MG63 (cell line): Measurements from ENCODE around the gene SLC19A1. TPM values are rescaled to one million over a fixed set of nuclear protein-coding genes. Genes with fewer than 3 reads are reported as not detected.

ENCODE experiments used
- DNase-seq: peaks from one replicate; pipeline ENCODE4 v3.0.0-alpha.2; 2020
- H3K27me3 ChIP-seq: fragments of 250-450 bp; sonication (Bioruptor Pico); 2 replicates; pipeline ENCODE4 v1.5.1; 2020; ENCODE audit warnings: mild to moderate bottlenecking, moderate library complexity
- H3K36me3 ChIP-seq: fragments of 250-450 bp; sonication (Bioruptor Pico); 2 replicates; pipeline ENCODE4 v1.5.1; 2020; ENCODE audit warnings: mild to moderate bottlenecking, moderate library complexity
- H3K4me3 ChIP-seq: fragments of 250-450 bp; sonication (Bioruptor Pico); 2 replicates; pipeline ENCODE4 v1.5.1; 2020; ENCODE audit warnings: mild to moderate bottlenecking, moderate library complexity
- H3K9me3 ChIP-seq: fragments of 250-450 bp; sonication (Bioruptor Pico); 2 replicates; pipeline ENCODE4 v1.5.1; 2020; ENCODE audit warnings: mild to moderate bottlenecking, moderate library complexity
- total RNA-seq: library from RNA; depleted of rRNA; stranded (reverse); fragments of >200 nt; shearing (Covaris generic); gene quantifications from 2 replicates; pipeline ENCODE4 v1.2.3, GENCODE V29; 2014; ENCODE audit warnings: low replicate concordance

The SLC19A1 gene
- total RNA-seq, 1 experiment from 2014 or later: 26.7 TPM

DNA sequence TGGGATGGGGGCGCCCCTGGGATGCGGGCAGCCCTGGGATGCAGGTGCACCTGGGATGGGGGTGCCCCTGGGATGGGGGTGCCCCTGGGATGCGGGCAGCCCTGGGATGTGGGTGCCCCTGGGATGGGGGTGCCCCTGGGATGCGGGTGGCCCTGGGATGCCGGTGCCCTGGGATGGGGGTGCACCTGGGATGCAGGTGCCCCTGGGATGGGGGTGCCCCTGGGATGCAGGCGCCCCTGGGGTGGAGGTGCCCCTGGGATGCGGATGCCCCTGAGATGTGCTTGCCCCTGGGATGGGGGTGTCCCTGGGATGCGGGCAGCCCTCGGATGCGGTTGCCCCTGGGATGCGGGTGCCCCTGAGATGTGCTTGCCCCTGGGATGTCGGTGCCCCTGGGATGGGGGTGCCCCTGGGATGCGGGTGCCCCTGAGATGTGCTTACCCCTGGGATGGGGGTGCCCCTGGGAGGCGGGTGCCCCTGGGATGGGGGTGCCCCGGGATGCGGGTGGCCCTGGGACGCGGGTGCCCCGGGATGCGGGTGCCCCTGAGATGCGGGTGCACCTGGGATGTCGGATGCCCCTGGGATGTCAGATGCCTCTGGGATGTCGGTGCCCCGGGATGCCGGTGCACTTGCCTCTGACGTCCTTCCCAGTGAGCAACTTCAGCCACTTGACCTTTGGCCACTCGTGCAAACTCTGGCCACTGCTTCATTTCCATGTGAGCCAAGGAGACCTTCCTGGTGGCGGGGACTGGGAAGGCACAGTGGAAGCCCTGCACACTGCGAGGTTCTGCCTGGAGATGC, 37.3 kb upstream of the SLC19A1 start:
- no peak overlapping the region for H3K4me3 ChIP-seq
- peaks cover 5% of the 10 kb centered on the region for H3K9me3 ChIP-seq
- DNase-seq: no peak
- H3K36me3 ChIP-seq: no peaks in the 10 kb centered on the region
- peaks cover 12% of the 10 kb centered on the region for H3K27me3 ChIP-seq

DNA sequence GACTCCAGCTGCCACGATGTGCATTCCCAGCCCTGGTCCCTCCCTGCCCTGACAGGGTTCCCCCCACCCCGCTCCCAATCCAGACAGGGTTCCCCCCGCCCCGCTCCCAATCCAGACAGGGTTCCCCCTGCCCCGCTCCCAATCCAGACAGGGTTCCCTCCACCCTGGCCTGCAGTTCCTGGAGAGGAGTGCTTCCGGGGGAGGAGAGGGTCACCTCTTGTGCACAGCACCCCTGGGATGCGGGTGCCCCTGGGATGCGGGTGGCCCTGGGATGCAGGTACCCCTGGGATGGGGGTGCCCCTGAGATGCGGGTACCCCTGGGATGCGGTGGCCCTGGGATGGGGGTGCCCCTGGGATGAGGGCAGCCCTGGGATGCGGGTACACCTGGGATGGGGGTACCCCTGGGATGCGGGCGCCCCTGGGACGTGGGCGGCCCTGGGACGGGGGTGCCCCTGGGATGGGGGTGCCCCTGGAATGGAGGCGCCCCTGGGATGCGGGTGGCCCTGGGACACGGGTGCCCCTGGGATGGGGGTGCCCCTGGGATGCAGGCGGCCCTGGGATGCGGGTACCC, 36.7 kb upstream of the SLC19A1 start:
- no peak for DNase-seq
- Histone ChIP-seq H3K27me3 (peaks cover 12% of the 10 kb centered on the region; the same call in 1 of the 2 replicates), H3K9me3 (peaks cover 5% of the 10 kb centered on the region), H3K4me3 (no peak overlapping the region), H3K36me3 (no peaks in the 10 kb centered on the region)

DNA sequence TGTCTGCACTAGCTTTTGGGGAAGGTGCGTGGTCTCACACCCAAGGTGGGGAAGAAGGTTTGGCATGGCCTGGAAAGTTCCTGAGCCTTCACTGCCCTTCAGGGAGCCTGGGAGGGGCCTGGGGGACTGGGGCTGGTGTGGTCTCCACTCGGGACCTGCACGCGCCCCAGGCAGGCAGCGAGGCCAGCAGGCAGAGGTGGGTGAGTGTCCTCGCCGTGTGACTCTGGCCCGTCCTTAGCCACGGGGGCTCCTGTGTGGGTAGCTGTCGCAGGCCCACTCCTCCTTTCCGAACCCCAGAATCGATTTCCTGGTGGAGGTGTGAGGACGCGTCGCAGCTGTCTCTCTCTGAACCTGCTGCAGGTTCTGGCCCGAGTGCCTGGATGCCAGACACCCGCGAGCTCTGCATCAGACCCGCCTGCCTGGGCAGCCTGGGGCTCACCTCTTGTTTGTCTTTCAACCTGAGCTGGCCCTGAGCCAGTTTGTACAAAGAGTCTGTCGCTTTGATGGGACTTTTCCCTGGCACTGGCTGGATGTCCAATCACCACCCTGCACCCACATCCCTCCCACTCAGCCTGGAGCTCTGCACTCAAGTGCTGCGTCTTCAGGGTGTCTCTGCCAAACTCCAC, 36.0 kb upstream of the SLC19A1 start:
- peaks cover 10% of the 10 kb centered on the region; the same call in 1 of the 2 replicates for H3K27me3 ChIP-seq
- H3K9me3 ChIP-seq: peaks cover 3% of the 10 kb centered on the region
- no peak overlapping the region for H3K4me3 ChIP-seq
- H3K36me3 ChIP-seq: no peaks in the 10 kb centered on the region
- DNase-seq: no peak

DNA sequence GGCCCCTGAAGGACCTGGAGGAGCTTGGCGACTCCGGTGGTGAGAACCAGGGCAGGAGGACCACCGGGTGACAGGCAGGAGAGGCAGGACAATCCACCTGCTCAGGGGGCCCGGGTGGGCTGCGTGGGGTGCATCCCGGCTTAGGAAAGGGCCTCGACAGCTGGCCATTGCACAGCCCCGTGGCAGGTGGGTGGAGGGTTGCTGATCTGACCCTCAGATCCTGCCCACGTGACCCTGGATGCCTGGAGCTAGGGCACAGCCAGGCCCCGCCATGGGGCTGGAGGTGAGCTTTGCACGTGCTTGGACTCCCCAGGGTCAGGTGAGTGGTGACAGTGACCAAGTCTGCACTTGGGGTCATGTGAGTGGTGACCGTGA, 35.5 kb upstream of the SLC19A1 start:
- H3K9me3 ChIP-seq: no peaks in the 10 kb centered on the region; the same call in 1 of the 2 replicates
- no peak overlapping the region for H3K4me3 ChIP-seq
- peaks cover 6% of the 10 kb centered on the region; the same call in 1 of the 2 replicates for H3K27me3 ChIP-seq
- no peak for DNase-seq
- no peaks in the 10 kb centered on the region for H3K36me3 ChIP-seq

DNA sequence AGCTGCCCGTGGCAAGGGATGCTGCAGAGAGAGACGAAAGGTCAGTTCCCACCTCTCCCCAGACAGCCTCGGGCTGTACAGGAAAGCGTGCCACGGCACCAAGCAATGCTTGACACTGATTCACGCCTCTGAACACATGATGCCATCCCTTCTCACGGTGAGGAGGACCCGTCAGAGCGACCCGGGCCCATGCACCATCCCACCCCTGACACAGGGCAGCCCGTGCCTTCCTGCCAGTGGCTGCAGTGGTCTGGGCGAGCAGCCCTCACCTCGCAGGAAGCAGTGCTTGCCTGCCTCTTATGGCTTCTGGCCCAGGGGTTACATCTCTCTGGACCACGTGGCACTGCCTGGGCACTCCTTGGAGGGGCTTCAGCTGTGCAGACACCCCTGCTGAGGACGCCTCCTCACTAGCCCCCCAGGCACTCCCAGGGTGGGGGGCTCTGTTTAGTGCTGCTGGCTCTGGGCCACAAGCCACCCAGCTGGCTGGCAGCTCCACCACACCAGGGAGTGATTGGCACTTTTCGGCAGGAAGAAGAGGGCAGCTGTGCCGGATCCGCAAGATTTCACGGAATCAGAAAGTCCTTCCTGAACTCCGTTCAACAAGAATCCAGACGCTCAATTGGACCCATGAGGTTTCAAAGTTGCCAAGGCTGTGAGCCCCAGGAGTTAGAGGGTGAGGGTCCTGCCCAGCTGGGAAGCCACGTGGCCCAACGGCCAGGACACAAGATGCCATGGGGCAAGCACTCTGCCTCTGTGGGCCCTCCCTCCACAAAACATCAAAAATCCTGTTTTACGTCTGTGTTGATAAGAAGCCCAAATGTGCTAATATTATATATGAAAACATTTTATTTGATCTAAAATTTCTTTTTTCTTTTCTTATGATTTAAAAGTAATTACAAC, 34.8 kb upstream of the SLC19A1 start:
- no peaks in the 10 kb centered on the region for H3K9me3 ChIP-seq
- H3K4me3 ChIP-seq: no peak overlapping the region
- no peaks in the 10 kb centered on the region for H3K27me3 ChIP-seq
- DNase-seq: no peak
- no peaks in the 10 kb centered on the region for H3K36me3 ChIP-seq

DNA sequence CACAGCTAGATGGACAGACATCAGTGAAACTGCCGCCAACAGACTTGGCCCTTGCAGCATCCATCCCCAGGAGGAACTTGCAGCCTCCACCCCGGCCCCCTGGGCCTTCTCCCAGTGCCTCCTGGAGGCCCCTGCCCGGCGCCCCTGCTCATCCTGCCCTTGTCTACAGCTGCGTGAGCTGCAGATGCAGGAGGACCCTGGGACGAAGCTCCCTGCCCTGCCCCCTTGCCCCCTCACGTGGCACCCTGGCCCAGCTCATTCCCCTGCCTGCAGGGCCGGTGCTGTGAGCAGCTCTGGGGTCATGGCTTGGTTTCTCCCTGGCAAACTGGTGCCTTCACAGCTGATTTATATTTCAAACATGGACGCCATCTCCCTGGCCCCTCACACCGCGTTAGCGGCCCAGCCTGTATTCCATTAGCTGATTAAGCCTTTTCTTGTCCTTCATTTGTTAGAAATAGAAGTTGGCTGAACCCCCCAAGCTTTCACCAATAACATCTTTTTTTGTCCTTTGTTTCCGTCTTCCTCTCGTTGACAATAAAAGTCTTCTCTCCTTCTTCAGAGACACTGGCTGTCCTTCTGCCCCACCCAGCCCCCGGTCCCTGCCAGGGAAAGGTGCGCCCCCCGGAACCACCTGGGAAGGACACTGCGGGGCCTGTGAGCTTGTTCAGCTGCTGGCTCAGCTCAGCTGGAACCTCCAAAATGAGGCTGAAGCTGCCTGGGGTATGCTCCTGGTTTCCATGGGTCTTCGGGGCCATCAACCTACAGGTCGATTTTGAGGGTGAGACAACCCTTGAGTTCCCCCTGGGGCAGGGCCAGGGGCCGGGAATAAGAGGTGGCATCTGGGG, 34.0 kb upstream of the SLC19A1 start:
- no peaks in the 10 kb centered on the region for H3K27me3 ChIP-seq
- H3K4me3 ChIP-seq: no peak overlapping the region
- DNase-seq: no peak
- no peaks in the 10 kb centered on the region for H3K36me3 ChIP-seq
- H3K9me3 ChIP-seq: no peaks in the 10 kb centered on the region

DNA sequence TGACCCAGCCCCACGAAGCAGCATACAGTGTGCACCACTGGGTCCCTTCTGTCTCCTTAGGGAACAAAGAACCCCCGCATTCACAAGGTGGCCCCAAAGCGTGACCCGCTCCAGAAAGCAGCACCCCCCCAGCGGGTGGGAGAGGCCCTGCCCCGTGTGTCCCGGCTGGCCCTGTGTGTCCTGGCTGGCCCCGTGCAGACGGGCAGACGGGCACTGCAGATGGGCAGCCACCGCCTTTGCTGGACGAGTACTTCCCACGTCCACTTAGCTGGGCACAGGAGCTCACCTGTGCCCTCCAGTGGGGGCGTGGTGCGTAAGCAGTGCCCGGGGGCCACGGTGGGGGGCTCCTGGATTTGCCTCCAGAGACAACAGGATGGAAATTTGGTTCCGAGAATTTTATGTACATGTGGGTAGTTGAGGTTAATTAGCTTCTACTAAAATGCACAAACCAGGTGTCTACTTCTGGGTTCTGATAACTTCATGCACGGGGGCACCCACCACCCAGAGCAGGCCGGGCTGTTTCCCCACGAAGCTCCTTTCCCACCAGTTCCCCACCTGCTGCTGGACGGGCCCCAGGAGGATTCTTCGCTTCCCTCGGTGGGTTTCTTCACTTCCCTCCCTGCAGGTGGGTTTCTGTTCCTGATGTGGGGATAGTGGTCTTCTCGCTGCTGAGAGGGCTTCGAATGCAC, 33.2 kb upstream of the SLC19A1 start:
- no peak for DNase-seq
- no peaks in the 10 kb centered on the region for H3K27me3 ChIP-seq
- no peaks in the 10 kb centered on the region for H3K9me3 ChIP-seq
- H3K36me3 ChIP-seq: no peaks in the 10 kb centered on the region
- H3K4me3 ChIP-seq: no peak overlapping the region

DNA sequence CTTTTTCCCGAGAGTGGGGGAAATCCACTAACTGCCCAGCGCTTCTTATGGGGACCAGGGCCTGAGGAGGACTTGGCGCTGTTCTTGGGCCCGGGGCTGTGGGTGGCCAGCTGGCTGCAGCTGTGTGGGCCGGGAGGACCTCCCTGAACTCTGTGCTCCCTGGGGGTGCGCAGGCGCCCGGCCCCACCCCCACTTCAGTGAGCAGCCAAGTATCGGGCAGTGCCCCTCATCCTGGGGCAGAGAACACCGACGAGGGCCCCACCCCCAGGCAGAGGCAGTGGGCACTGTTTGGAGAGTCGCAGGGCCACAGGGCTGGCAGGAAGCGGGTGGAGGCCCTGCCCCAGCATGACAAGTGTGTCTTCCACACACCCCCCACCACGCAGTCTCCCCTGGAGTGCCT, 32.5 kb upstream of the SLC19A1 start:
- no peak for DNase-seq
- Histone ChIP-seq H3K27me3 (no peaks in the 10 kb centered on the region), H3K9me3 (no peaks in the 10 kb centered on the region), H3K36me3 (no peaks in the 10 kb centered on the region), H3K4me3 (no peak overlapping the region)

DNA sequence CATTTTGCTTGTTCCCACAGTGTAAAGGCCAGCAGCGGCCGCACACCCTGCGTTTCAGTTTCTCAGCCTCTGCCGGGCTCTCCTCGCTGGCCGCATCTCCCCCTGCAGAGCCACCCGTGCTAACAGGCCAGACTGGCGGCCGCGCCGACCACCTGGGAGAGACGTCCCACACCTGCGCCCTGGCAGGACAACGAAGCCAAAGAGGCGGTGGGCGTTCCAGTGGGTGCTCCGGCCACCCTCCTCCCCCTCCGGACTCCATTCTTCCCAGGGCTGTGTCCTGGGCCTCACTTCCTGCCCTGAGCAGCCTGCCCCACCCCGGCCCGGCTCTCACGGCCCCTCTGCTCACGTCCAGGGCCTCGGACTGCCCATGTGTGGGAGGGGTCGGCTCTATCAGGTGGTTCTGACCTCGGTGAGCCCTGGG, 31.9 kb upstream of the SLC19A1 start:
- H3K9me3 ChIP-seq: no peaks in the 10 kb centered on the region
- H3K36me3 ChIP-seq: no peaks in the 10 kb centered on the region
- no peak overlapping the region for H3K4me3 ChIP-seq
- no peak for DNase-seq
- no peaks in the 10 kb centered on the region for H3K27me3 ChIP-seq

DNA sequence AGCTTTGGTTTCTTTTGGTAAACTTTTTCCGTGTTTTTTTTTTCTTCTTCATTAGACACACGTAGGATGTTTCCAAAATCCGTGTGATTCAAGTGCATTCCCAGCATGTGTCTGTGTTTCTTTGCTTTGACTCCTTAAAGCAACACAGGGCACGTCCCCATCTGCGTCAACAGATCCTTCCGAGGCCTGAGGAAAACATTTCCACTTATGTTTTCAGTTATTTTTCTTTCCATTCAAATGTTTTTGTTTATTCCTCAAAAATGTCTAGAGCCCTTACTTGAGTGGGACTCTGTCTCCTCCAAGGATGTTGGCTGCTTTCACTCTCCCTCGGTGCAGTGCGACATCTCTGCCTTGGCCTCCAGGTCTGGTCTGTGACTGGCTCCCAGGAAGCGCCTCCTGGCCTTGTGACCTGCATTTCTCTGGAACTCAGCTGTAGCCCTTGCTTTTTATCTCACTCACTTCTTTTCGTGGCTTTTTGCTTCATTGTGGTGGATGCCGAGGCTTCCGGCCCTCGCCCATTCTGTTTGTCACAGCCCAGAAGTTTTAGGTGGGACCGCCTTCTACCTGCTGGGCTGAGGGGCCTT, 31.3 kb upstream of the SLC19A1 start:
- DNase-seq: no peak
- H3K36me3 ChIP-seq: no peaks in the 10 kb centered on the region
- H3K27me3 ChIP-seq: peaks cover under 1% of the 10 kb centered on the region; the same call in 1 of the 2 replicates
- no peaks in the 10 kb centered on the region for H3K9me3 ChIP-seq
- no peak overlapping the region for H3K4me3 ChIP-seq

DNA sequence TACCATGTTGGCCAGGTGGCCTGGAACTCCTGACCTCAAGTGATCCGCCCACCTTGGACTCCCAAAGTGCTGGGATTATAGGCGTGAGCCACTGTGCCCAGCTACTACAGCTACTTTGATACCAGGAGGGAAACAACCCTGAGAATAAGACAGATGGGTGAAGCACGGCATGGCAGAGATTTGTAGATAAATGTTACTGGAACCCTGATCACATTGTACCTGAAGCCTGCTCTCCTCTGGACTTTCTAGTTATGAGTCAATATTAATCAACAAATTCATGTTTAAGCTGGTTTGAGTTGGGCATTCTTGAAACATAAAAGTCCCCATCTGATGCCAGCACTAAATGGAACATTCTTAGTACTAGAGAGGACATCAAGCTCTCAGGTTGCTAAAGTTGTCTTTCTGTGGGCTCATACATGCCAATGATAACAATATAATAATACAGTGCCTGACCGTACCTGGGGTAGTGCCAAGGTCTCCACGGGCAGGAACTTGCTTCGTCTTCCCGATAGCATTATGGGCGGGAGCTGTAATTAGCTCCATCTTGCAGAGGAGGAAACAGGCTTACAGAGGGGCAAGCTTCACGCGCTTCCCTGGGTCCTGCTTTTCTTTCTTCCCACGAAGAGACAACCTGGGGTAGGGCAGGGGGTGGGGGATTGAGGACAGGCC, 30.7 kb upstream of the SLC19A1 start:
- Histone ChIP-seq H3K9me3 (no peaks in the 10 kb centered on the region), H3K4me3 (no peak overlapping the region), H3K36me3 (no peaks in the 10 kb centered on the region), H3K27me3 (peaks cover 6% of the 10 kb centered on the region; the same call in 1 of the 2 replicates)
- DNase-seq: no peak

DNA sequence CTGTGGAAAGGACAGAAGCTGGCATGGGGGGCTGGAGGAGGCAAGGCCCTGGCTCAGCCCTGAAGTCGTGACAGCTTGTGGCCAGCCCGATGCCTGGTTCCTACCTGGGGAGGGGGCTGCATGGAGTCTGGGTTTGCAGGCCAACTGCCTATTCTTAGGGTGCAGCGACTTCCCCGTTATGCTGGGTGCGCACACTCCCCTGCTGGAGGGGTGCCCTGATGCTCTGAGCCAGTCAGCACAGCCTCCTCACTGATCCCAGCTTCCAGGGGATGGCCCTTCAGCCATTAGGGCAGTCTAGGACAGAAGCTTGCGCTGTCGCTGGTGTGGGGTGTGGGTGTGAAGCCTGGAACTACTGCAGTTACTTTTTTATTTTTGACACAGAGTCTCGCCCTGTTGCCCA, 30.0 kb upstream of the SLC19A1 start:
- no peak overlapping the region for H3K4me3 ChIP-seq
- H3K9me3 ChIP-seq: no peaks in the 10 kb centered on the region
- peaks cover 11% of the 10 kb centered on the region; the same call in 1 of the 2 replicates for H3K27me3 ChIP-seq
- no peaks in the 10 kb centered on the region for H3K36me3 ChIP-seq
- DNase-seq: no peak

DNA sequence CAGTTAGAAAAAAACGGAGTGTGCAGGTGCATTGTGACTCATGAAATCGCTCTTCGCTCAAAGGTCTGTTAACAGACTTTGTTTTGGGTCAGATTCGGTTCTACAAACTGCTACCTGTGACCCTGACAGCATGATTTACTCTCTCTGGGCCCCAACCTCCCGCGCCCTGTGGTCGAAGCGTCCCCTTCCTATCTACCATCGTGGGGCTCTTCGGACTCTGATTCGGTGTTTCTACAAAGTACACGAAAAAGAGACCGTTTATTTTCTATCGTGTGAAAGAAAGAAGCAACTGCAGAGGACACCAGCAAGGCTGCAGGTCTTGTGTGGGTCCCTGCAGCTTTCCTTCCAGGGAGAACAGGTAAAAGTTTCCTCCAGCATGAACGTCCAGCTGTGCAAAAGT, 29.4 kb upstream of the SLC19A1 start:
- Histone ChIP-seq H3K27me3 (peaks cover 11% of the 10 kb centered on the region; the same call in 1 of the 2 replicates), H3K4me3 (no peak overlapping the region)

DNA sequence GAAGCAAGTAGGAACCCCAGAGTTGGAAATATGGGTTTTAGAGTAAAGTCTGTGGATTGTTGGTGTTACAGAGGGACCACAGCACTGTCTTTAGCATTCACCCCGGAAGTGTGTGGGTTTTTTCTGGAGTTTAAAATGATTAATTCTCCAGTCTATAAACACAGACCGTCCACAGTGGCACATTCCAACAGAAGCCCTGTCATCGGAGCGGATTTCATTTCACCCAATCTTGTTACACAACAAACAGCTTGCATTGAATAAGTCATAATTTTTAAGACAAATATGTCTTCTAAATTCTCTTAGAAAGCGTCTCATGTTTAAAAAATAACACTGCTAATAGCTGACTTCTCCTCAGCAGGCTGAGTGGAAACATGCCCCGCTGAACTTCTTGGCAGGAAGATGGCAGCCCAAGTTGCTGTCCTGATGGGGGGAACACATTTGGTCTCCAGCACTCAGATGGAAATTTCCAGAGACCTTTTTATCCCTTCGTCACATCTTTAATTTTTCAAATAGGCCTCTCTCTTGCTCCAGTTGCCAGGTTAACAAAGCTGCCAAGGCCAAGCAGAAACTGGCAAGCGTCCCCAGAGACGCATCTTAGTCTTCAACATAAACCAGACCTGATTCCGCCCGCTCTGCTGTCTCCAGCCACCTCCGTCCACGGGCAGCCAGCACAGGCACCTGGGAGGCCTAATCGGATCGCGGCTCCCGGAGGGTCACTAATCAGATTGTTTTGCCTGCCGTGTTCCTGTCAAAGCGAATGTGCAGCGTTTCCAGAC, 28.8 kb upstream of the SLC19A1 start:
- H3K36me3 ChIP-seq: no peaks in the 10 kb centered on the region
- peaks cover 11% of the 10 kb centered on the region; the same call in 1 of the 2 replicates for H3K27me3 ChIP-seq
- DNase-seq: no peak
- no peak overlapping the region for H3K4me3 ChIP-seq
- no peaks in the 10 kb centered on the region for H3K9me3 ChIP-seq

More for the DNA sequence above, 29.4 kb upstream of the SLC19A1 start:
- Histone ChIP-seq H3K9me3 (no peaks in the 10 kb centered on the region), H3K36me3 (no peaks in the 10 kb centered on the region)
- DNase-seq: no peak
